ENCODE results near the gene MPHOSPH6.

MPHOSPH6 gene

GRCh38 chr16:82190386-82190785 is 20.4 kb upstream of the MPHOSPH6 start:
- 100% methylated on average over 2 of the region's 2 CpGs for WGBS
- no peaks in the 10 kb centered on the region for H3K27me3 ChIP-seq (ENCODE audit: insufficient read depth, low read length)
- no peak overlapping the region for H3K27ac ChIP-seq (ENCODE audit: low read depth, low read length)
- H3K9me3 ChIP-seq (ENCODE audit: insufficient read depth, low read depth, low read length), result no peaks in the 10 kb centered on the region
- no peak overlapping the region for H3K4me3 ChIP-seq (ENCODE audit: low read length)
- no peak overlapping the region for H3K9ac ChIP-seq (ENCODE audit: low read depth, low read length)
- no peaks in the 10 kb centered on the region; the same call in 1 of the 2 replicates for H3K4me1 ChIP-seq (ENCODE audit: insufficient read depth, low read length)
- H3K36me3 ChIP-seq (ENCODE audit: insufficient read depth, low read length), result no peaks in the 10 kb centered on the region

DNA sequence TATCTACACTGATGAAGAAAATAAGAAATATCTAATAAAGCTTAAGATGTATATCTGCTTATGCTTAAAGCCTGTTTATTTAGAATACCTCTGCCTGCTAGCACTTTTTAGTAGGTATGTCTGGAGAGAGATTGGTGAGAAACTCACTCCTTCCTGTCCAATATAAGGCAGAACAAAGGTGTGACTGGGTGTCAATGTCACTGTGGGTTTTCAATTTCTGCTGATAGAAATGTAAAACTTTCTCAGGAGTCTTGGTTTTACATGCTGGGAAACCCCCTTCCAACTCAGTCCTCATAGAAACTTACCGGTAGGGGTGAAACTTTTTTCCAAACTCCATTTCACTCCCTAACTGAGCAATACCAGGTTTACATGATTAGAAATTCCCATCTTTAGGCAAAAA is 17.8 kb upstream of the MPHOSPH6 start:
- no peaks in the 10 kb centered on the region for H3K9me3 ChIP-seq (ENCODE audit: insufficient read depth, low read depth, low read length)
- H3K27me3 ChIP-seq (ENCODE audit: insufficient read depth, low read length), result no peaks in the 10 kb centered on the region
- H3K4me1 ChIP-seq (ENCODE audit: insufficient read depth, low read length), result no peaks in the 10 kb centered on the region; the same call in 1 of the 2 replicates
- H3K27ac ChIP-seq (ENCODE audit: low read depth, low read length), result no peak overlapping the region
- H3K36me3 ChIP-seq (ENCODE audit: insufficient read depth, low read length), result no peaks in the 10 kb centered on the region
- 90% methylated on average over 1 of the region's 1 CpG for WGBS
- H3K4me3 ChIP-seq (ENCODE audit: low read length), result no peak overlapping the region
- no peak overlapping the region for H3K9ac ChIP-seq (ENCODE audit: low read depth, low read length)

GRCh38 chr16:82185012-82185411 is 15.0 kb upstream of the MPHOSPH6 start:
- Histone ChIP-seq H3K9me3 (ENCODE audit: insufficient read depth, low read depth, low read length) (no peaks in the 10 kb centered on the region), H3K27ac (ENCODE audit: low read depth, low read length) (no peak overlapping the region), H3K4me1 (ENCODE audit: insufficient read depth, low read length) (peaks cover 7% of the 10 kb centered on the region), H3K27me3 (ENCODE audit: insufficient read depth, low read length) (no peaks in the 10 kb centered on the region), H3K36me3 (ENCODE audit: insufficient read depth, low read length) (no peaks in the 10 kb centered on the region), H3K4me3 (ENCODE audit: low read length) (no peak overlapping the region), H3K9ac (ENCODE audit: low read depth, low read length) (no peak overlapping the region)

DNA sequence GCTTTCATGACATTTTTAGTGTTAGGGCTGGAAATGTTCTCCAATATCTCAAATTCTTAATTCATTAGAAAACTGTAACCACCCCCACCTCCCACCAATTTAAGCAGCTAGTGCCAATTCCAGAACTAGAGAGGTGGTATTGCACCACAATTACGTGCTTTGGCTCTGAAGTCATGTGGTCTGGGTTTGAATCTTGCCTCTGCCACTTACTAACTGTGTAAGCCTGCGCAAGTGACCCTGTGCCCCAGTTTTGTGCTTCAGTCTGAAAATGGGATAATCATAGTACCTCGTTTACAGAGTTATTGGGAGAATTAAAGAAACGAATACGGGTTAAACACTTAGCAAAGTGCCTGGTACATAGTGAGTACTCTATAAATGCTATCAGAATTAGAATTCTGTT is 14.2 kb upstream of the MPHOSPH6 start:
- no peak overlapping the region for H3K9ac ChIP-seq (ENCODE audit: low read depth, low read length)
- H3K27me3 ChIP-seq (ENCODE audit: insufficient read depth, low read length), result no peaks in the 10 kb centered on the region
- WGBS, result 89% methylated on average over 5 of the region's 5 CpGs
- H3K4me1 ChIP-seq (ENCODE audit: insufficient read depth, low read length), result peaks cover 7% of the 10 kb centered on the region
- H3K27ac ChIP-seq (ENCODE audit: low read depth, low read length), result no peak overlapping the region
- no peaks in the 10 kb centered on the region for H3K36me3 ChIP-seq (ENCODE audit: insufficient read depth, low read length)
- no peaks in the 10 kb centered on the region for H3K9me3 ChIP-seq (ENCODE audit: insufficient read depth, low read depth, low read length)
- no peak overlapping the region for H3K4me3 ChIP-seq (ENCODE audit: low read length)

DNA sequence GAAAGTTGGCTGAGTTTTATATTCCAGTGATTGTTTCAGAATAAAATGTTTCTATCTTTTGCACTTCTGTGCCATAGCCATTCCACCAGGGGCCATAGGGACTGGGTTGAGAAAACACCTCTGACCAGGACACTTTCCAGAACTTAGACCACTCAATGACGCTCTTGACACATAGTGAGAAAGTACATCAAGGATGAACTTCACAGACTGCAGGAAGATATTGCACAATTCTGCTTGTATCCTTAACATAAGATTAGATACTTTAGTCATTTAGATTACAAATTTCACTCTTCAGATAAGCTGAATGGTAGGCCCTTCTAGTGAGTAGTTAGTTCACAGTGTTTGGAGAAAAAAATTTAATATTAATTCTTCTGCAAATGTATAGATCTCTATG is 13.0 kb upstream of the MPHOSPH6 start:
- no peaks in the 10 kb centered on the region for H3K27me3 ChIP-seq (ENCODE audit: insufficient read depth, low read length)
- WGBS, result 100% methylated on average over 1 of the region's 1 CpG
- H3K27ac ChIP-seq (ENCODE audit: low read depth, low read length), result no peak overlapping the region
- H3K4me1 ChIP-seq (ENCODE audit: insufficient read depth, low read length), result peaks cover 7% of the 10 kb centered on the region
- no peaks in the 10 kb centered on the region for H3K9me3 ChIP-seq (ENCODE audit: insufficient read depth, low read depth, low read length)
- H3K4me3 ChIP-seq (ENCODE audit: low read length), result no peak overlapping the region
- H3K36me3 ChIP-seq (ENCODE audit: insufficient read depth, low read length), result no peaks in the 10 kb centered on the region
- H3K9ac ChIP-seq (ENCODE audit: low read depth, low read length), result no peak overlapping the region

DNA sequence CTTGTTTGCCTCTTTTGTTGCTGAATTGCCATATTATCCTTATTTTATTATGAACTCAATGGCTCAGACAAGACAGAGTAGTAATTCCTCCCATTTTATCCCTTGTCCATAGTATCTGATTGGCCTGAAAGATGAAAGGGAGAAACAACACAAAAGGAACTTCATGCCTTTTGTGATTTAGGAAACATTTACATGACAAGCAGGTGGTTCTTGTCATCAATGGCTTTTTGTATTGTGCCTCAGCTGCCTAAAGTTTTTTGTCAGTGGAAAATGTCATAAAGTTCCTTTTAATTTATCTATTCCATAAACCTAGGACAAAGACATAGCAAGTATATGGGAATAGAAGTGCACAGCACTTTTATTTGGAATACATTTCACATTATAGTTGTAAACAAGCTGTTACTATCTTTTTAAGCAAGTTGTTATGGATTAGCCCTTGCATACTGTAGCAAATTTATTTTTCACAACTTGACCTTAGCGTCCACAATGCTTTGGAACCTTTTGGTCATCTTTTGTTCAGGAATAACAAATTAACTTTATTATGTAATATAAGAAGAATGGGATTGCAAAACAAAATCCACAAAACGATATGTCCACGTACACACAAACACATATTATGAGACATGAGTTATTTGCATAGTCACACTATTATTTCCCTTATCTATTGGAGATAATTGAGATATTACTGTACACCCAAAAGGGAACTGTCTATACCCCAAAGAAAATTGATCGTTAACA is 12.4 kb upstream of the MPHOSPH6 start:
- Histone ChIP-seq H3K27me3 (ENCODE audit: insufficient read depth, low read length) (no peaks in the 10 kb centered on the region), H3K9ac (ENCODE audit: low read depth, low read length) (no peak overlapping the region), H3K27ac (ENCODE audit: low read depth, low read length) (no peak overlapping the region), H3K36me3 (ENCODE audit: insufficient read depth, low read length) (no peaks in the 10 kb centered on the region), H3K9me3 (ENCODE audit: insufficient read depth, low read depth, low read length) (no peaks in the 10 kb centered on the region), H3K4me1 (ENCODE audit: insufficient read depth, low read length) (peaks cover 7% of the 10 kb centered on the region), H3K4me3 (ENCODE audit: low read length) (no peak overlapping the region)
- WGBS, result no CpG with 5 or more reads among the region's 4 CpGs

DNA sequence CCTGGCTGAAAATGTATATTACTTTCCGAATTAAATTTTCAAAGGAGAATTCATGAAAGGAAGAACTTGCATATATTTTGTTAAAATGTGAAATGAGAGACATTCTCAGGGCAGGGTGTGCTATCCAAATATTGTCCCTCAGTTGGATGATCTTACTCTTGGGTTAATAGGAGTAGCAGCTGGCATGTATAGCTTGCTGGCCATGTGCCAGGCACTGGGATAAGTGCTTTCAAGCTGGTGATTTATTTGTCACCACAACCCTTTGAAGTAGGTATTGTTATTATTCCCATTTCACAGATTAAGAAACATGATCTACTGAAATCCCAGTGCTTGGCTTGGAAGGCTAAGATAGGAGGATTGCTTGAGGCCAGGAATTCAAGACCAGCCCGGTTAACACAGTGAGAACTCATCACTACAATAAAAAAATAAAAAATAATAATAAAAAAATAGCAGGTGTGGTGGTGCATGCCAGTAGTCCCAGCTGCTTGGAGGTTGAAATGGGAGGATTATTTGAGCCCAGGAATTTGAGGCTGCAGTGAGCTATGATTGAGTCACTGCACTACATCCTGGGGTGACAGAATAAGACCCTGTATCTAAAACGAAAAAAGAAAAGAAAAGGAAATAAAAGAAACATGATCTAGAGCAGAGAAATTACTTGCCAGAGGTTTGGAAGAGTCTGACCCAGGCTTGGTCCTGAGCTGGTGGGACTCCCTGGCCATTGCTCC is 11.6 kb upstream of the MPHOSPH6 start:
- no peak overlapping the region for H3K4me3 ChIP-seq (ENCODE audit: low read length)

GRCh38 chr16:82178352-82178751 is 8.3 kb upstream of the MPHOSPH6 start:
- Histone ChIP-seq H3K9me3 (ENCODE audit: insufficient read depth, low read depth, low read length) (no peaks in the 10 kb centered on the region), H3K27me3 (ENCODE audit: insufficient read depth, low read length) (no peaks in the 10 kb centered on the region; the same call in 1 of the 2 replicates), H3K4me3 (ENCODE audit: low read length) (no peak overlapping the region), H3K27ac (ENCODE audit: low read depth, low read length) (no peak overlapping the region), H3K36me3 (ENCODE audit: insufficient read depth, low read length) (no peaks in the 10 kb centered on the region), H3K4me1 (ENCODE audit: insufficient read depth, low read length) (peaks cover 7% of the 10 kb centered on the region), H3K9ac (ENCODE audit: low read depth, low read length) (no peak overlapping the region)
- WGBS, result 89% methylated on average over 2 of the region's 2 CpGs

More for the DNA sequence above, 11.6 kb upstream of the MPHOSPH6 start:
- H3K4me1 ChIP-seq (ENCODE audit: insufficient read depth, low read length), result peaks cover 7% of the 10 kb centered on the region
- 79% methylated on average over 2 of the region's 3 CpGs for WGBS
- no peak overlapping the region for H3K9ac ChIP-seq (ENCODE audit: low read depth, low read length)
- H3K27me3 ChIP-seq (ENCODE audit: insufficient read depth, low read length), result no peaks in the 10 kb centered on the region
- no peaks in the 10 kb centered on the region for H3K36me3 ChIP-seq (ENCODE audit: insufficient read depth, low read length)
- no peaks in the 10 kb centered on the region for H3K9me3 ChIP-seq (ENCODE audit: insufficient read depth, low read depth, low read length)
- H3K27ac ChIP-seq (ENCODE audit: low read depth, low read length), result no peak overlapping the region

GRCh38 chr16:82177555-82177954 is 7.5 kb upstream of the MPHOSPH6 start:
- H3K27ac ChIP-seq (ENCODE audit: low read depth, low read length), result no peak overlapping the region
- H3K27me3 ChIP-seq (ENCODE audit: insufficient read depth, low read length), result peaks cover 7% of the 10 kb centered on the region
- 95% methylated on average over 4 of the region's 4 CpGs for WGBS
- no peaks in the 10 kb centered on the region for H3K36me3 ChIP-seq (ENCODE audit: insufficient read depth, low read length)
- no peaks in the 10 kb centered on the region for H3K9me3 ChIP-seq (ENCODE audit: insufficient read depth, low read depth, low read length)
- no peak overlapping the region for H3K9ac ChIP-seq (ENCODE audit: low read depth, low read length)
- H3K4me1 ChIP-seq (ENCODE audit: insufficient read depth, low read length), result peaks cover 6% of the 10 kb centered on the region
- no peak overlapping the region for H3K4me3 ChIP-seq (ENCODE audit: low read length)

DNA sequence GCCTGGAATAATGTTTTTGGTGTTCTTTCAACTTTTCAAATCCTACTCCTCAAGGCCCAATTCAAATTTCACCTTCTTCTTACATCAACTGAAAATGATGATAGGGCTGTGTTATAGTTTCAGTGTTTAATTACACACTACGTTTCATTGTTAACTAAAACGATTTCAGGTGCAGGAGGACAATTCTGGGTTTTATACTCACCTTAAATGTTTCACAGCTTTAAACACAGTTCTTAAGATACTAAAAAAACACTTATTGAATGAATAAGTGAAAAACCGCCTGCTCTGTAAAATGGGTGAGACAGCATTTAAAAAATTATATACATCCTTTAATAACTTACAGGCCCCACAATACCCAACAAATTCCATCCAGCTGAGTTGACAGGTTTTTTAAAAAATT is 6.2 kb upstream of the MPHOSPH6 start:
- no peak overlapping the region for H3K9ac ChIP-seq (ENCODE audit: low read depth, low read length)
- peaks cover 21% of the 10 kb centered on the region for H3K27me3 ChIP-seq (ENCODE audit: insufficient read depth, low read length)
- 100% methylated on average over 2 of the region's 3 CpGs for WGBS
- no peaks in the 10 kb centered on the region for H3K9me3 ChIP-seq (ENCODE audit: insufficient read depth, low read depth, low read length)
- H3K36me3 ChIP-seq (ENCODE audit: insufficient read depth, low read length), result no peaks in the 10 kb centered on the region
- H3K27ac ChIP-seq (ENCODE audit: low read depth, low read length), result no peak overlapping the region
- no peak overlapping the region for H3K4me3 ChIP-seq (ENCODE audit: low read length)
- H3K4me1 ChIP-seq (ENCODE audit: insufficient read depth, low read length), result no peaks in the 10 kb centered on the region

DNA sequence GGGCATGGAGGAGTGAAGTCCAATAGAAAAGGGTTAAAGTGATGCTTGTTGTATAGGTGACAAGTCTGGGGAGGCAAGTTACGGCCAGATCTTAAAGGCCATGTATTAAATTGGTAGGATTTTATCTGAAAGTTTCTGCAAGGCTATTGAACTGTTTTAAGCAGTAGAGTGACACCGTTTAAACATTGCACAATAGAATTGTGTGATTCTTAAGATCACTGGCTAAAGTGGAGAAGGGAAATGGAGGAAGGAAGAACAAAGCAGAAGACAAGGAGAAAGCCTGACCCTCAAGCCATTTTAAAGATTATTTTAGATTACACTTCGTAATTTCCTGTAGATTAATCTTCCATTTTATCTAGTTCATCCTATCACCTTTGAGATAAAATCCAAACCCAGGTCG is 5.6 kb upstream of the MPHOSPH6 start:
- no peak overlapping the region for H3K9ac ChIP-seq (ENCODE audit: low read depth, low read length)

More for the DNA sequence above, 5.6 kb upstream of the MPHOSPH6 start:
- Histone ChIP-seq H3K4me3 (ENCODE audit: low read length) (no peak overlapping the region), H3K4me1 (ENCODE audit: insufficient read depth, low read length) (no peaks in the 10 kb centered on the region), H3K27ac (ENCODE audit: low read depth, low read length) (no peak overlapping the region), H3K36me3 (ENCODE audit: insufficient read depth, low read length) (no peaks in the 10 kb centered on the region), H3K27me3 (ENCODE audit: insufficient read depth, low read length) (peaks cover 26% of the 10 kb centered on the region), H3K9me3 (ENCODE audit: insufficient read depth, low read depth, low read length) (no peaks in the 10 kb centered on the region)
- WGBS, result 86% methylated on average over 4 of the region's 4 CpGs

All from HUES64 (cell line).